Stimulated activated CD4-positive, alpha-beta T cell treated with anti-CD3 and anti-CD28 coated beads, TNF-alpha, amount 100 ng/mL, for 24 hours (primary cell): Measurements from ENCODE around the gene NLRC5.
"Not testable (repeated sequence)": the region's sequence is repeated elsewhere in the genome, so short reads cannot be mapped to it uniquely, and the experiment has no call there.

Experiments
- DNase-seq, 3 experiments: peaks; one replicate each; pipeline ENCODE4 v3.0.0-alpha.2; 2020; ENCODE audit warnings: low read depth in 3 of 3

The NLRC5 gene

DNA sequence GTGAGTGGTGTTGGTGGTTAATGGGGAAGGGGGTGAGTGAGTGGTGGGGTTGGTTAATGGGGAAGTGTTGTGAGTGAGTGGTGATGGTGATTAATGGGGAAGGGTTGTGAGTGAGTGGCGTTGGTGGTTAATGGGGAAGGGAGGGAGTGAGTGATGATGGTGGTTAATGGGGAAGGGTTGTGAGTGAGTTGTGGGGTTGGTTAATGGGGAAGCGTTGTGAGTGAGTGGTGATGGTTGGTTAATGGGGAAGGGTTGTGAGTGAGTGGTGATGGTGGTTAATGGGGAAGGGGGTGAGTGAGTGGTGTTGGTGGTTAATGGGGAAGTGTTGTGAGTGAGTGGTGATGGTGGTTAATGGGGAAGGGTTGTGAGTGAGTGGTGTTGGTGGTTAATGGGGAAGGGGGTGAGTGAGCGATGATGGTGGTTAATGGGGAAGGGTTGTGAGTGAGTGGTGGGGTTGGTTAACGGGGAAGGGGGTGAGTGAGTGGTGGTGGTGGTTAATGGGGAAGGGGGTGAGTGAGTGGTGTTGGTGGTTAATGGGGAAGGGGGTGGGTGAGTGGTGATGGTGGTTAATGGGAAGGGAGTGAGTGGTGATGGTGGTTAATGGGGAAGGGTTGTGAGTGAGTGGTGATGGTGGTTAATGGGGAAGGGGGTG is 81.8 kb downstream of the NLRC5 start:
- DNase-seq, result not testable (repeated sequence)

DNA sequence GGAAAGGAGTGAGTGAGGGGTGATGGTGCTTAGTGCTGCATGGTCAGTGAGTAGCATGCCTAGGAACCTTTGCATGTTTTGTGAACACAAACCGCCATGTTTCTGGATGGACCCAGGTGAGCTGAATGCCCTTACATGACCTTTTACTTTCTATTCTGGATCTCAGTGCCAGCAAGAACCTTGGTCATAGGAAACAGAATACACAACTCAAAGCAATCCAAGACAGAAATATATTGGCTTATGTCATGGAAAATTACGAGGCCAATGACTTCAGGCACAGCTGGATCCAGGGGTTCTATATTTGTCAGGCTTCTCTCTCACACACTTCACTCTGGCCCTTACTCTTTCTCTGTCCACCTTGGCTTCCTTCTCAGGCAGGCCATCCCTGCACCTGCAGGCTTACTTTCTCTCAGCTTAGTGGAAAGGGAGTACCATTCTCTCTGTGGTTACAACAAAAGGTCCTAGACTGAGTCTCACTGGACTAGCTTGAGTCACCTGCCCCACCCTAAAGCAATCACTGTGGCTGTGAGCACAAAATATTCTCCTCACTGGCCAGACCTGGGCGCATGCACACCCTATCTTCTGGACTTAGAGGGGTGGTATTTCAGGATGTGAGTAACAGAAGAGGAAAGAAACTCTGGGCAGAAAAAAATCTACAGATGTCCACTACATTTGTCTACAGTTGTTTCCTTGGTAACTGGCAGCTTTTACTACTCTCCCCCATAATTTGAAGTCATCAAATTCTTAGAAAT is 82.7 kb downstream of the NLRC5 start:
- no peak for DNase-seq

DNA sequence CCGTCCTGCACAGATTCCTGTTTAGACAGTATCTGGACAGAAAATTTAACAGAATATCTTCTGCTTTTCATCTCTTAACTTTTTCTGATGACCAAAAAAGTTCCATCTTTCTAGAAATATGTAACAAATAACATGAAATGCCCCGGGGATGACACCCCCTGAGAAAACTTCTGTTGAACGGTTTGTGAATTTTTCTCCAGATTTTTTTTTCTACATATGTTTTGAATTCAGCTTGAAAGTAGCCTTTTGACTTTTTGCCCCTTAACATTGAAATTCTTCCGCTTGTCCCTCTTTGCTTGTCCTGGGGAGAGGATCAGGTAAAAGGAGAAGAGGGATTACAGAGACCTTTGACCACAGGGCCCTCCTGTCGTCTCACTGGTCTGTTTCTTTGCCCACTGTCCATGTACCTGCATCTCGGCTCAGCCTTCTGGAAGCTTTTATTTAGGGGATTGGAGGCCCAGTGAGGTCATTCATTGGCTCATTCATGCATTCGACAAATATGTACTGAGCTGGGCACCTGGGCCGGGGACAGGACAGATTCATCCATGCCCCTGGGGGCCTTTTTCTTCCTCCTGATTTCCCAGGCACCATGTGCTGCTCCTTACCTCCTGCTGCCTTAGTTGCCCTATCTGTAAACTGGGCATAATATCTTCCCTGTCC is 83.4 kb downstream of the NLRC5 start:
- no peak for DNase-seq

DNA sequence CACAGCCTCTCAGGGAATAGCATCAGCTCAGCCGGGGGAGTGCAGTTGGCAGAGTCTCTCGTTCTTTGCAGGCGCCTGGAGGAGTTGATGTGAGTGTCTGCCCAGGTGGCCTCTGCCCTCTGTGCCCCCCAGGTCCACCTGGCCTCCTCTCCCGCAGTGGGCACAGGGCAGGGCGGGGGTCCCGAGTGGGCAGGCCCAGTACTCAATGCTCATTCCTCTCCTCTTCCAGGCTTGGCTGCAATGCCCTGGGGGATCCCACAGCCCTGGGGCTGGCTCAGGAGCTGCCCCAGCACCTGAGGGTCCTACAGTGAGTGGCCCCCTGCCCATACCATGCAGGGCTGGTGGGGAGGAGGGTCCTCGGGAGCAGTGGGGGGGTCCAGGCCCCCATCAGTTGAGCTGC is 88.4 kb downstream of the NLRC5 start:
- DNase-seq, result no peak

DNA sequence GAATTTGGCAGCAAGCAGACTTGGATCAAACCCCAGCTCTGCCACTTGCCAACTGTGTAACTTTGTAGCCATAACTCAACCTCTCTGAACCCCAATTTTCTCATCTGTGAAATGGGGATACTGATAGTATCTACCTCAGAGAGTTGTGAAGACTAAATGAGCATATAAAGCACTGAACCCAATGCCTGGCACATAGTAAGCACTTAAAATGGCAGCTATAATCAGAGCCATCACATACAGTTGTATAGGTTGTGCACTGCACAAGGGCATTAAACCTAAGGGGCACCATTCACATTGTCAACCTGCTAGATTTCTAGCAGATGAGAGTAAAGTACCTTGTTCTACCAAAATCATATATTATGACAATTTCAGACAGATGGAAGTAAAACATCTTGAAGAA is 92.4 kb downstream of the NLRC5 start:
- DNase-seq, result no peak

DNA sequence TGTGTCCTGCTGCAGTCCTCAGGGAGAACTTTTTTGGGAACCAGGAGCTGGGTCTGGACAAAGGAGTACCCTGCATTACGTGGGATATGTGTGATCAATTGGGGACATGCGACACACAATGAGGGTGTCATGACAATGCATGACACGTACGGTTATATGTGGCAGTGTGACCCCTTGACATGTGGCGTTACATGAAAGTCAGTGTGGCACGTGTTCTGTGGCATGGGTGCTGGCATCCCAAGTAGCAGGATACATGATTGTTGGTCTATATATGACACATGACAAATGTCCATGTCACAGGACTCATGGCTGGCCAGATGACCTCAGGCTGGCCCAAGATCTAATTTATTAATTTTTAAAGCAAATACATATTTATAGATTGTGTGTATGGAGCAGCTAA is 93.3 kb downstream of the NLRC5 start:
- DNase-seq, result no peak

DNA sequence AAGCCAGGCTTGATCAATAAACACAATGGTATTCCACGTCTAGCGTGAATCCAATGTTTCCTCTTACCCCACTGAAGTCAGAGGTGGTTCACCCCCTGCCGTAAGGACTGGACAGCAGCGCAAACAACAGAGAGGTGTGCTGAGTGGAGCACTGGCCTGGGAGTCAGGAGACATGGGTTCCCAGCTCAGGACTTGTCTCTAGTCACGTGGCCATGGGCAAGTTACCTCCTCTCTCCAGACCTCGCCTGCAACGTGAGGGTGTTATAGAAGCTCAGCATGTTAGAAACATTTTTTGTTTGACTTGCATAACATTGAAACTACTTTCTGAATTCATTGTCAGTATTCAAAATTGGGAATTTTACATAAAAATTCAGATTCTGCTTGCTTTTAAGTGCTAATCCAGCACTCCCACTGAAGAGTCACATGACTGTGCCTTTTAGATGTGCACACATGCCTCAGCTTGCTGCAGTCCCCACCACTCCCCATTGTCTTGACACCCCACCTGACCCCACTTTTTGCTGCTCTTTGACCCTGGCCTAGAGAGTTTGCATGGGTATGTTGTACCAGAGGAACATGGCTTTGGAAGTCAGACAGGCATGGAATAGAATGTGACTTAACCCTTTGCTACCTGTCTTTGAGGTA is 94.2 kb downstream of the NLRC5 start:
- no peak for DNase-seq

DNA sequence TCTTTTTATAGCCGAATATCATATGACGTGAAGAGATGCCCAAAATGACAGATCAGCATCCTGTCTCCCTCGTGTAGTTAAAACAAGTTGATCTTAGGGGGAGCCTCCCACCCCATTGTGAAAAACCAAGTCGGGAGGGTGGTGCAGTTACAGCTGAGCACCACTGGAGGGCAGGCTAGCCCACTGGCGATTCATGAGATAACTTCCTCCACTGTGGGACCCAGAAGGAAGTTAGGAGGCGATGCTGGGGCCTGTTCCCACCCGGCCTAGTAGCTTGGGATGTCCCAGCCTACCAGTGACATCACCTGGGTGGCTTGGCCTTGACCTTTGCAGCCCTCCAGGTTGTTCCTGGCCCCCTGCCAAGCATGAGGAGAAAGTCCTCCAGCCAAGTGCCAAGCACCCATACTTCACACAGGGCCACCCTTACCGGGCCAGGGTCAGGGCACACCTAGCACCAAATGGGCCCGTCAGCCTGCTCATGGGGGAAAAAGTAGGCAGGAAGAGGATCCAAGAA is 95.0 kb downstream of the NLRC5 start:
- peak; percentile 52 to 68 (median 55) for DNase-seq

DNA sequence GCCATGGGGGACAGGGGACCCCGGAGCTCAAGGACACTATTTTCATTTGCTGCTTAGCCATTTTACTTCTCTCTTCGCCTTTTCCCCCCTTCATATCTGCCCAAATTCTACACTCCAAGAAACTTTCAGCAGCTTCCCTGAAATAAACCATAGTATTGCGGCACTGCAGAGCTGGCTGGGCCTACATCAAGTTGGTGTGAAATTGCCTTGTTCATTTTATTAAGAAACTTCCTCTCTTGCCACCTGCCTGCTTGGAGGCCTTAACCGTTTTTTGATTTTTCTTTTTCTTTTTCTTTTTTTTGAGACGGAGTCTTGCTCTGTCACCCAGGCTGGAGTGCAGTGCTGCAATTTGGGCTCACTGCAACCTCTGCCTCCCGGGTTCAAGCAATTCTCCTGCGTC is 95.6 kb downstream of the NLRC5 start:
- no peak for DNase-seq

DNA sequence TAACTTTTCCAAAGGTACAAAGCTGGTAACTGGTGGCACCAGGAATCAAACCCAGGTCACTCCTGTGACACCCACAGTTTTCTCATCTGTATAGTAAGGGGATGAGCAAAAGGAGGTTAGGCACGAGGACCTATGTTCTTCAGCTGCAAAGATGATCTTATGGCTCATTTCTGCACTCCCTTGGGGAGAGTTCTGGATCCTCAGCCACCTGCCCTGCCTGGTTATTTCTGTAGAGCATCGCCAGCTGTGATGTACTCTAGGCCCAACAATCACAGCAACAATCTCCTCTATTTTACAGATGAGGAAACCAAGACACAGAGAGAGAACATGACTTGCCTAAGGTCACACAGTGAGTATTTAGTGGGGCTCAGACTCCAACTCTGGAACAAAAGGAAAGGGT is 97.6 kb downstream of the NLRC5 start:
- DNase-seq, result no peak

DNA sequence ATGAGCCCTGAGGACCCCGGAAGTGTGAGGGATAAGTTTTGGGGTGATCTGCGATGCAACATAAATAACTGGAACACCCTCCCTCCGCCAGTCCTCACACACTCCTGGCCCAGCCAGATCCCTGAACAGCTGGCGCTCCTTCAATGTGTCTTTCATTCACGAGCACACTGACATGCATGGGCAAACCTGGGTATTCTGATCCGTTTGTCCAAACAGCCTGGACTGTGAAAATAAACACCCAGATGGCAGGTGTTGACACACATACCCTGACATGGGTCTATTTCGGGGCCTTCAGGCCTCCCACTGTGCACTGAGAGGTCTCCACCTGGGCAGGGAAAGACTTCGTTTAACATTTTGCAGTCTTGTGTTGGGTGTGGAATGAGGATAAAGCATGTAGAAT is 100.0 kb downstream of the NLRC5 start:
- DNase-seq, result no peak

DNA sequence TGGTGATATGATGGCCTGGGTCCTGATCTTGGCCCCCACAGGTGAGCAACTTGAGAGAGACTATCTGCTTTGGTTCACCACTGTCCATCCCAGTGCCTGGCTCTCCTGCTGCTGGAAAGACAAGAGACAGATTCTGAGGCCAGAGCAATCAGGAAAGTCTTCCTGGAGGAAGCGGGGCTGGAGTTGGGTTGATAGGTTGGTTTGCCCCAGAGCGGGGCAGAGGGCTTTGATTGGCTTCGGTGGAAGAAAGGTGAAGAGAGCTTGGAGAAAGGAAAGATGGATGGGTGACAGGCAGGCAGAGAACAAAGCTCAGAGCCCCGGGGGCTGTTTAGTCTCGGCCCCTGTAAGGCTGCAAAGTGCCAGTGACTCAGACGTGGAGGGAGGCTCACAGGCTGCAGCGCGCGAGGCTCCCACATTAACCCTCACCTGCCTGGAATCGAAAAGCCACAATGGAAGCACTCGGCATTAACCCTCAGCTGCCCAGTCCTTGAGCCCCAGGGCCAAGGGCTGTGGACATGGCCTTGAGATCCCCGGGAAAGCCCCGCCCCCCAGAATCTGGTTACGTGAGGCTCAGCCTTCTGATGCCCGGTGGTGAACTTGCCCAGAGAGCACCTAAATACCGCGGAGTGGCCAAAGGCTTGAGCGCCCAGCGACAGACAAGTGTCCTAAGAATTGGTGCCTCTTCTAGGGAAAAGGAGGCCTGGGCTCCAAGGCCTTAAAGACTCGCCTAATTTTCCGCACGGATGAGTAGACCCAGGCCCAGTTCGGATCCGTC is 102.0 kb downstream of the NLRC5 start:
- DNase-seq, result no peak

DNA sequence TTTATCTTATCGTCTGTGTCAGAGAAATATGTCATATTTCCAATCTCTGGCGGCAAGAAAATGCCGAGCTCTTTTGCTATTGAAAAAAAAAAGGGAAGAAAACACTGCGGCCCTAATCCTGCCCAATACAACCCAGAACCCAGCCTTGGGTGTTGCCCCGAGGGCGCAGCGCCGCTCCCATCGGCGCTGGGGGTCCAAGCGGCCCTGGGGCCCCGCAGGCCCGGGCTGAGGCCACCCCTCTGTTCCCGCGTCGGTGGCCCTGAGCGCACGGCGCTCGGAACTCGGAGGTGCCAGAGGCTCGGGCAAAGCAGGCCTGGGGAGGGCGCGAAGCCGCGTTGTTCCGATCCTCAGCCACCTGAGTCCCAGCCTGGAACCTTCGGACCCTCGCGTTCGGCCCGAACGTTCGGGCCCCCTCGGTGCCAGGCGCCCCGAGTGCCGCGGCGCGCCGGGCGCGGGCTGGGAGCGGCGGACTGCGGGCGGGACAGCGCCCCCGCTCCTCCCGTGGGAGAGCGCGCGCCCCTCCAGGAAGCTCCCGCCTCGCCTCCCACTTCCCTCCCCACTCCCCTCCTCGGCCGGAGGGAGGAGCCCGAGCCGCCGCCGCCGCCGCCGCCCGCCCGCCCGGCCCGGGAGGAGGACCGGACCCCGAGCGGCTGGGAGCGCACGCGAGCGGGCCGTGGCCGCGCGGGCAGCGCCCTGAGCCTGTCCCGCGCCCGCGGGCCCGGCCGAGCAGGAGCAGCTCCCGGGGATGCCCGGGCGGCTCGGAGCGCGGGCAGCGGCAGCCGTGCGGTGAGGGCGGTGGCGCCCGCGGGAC is 102.8 kb downstream of the NLRC5 start, which contains the start of gene CPNE2:
Gene CPNE2, plus strand, starts transcription at position 609 of the 811 bp plus-strand sequence. CDS start 18,160 bp downstream, outside the sequence.
- DNase-seq, result peak in 2 of 3 experiments; percentile 5 to 33

DNA sequence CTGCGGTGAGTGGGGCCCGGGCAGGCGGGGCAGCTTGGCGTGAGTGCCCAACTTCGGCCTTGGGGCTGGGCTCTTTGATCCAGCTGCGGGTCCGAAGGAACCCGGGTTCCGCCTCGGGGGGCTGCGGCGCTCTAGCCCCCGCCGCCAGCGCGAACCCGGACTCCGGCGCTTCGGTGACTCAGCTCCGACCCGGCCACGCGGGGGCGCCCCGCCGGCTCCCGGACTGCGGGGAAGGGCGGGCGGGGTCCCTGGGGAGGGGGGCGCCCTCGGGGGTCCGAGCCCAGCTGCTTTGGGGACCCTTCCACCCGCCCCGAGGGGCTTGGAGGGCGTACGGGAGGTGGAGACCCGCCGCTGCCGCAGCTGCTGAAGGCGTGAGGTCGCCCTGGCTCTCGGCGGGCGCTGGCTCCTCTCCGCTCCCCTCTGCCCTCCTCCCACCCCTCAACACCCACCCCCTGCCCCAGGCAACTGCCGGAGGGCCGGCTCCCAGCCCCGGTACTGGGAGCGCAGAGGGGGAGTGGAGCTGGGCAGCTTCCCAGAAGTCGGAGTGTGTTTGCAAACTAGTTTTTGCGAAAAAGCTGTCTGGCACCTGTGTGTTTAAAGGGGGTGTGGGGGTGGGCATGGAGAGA is 103.5 kb downstream of the NLRC5 start:
- peak in 2 of 3 experiments; percentile 15 to 33 for DNase-seq

DNA sequence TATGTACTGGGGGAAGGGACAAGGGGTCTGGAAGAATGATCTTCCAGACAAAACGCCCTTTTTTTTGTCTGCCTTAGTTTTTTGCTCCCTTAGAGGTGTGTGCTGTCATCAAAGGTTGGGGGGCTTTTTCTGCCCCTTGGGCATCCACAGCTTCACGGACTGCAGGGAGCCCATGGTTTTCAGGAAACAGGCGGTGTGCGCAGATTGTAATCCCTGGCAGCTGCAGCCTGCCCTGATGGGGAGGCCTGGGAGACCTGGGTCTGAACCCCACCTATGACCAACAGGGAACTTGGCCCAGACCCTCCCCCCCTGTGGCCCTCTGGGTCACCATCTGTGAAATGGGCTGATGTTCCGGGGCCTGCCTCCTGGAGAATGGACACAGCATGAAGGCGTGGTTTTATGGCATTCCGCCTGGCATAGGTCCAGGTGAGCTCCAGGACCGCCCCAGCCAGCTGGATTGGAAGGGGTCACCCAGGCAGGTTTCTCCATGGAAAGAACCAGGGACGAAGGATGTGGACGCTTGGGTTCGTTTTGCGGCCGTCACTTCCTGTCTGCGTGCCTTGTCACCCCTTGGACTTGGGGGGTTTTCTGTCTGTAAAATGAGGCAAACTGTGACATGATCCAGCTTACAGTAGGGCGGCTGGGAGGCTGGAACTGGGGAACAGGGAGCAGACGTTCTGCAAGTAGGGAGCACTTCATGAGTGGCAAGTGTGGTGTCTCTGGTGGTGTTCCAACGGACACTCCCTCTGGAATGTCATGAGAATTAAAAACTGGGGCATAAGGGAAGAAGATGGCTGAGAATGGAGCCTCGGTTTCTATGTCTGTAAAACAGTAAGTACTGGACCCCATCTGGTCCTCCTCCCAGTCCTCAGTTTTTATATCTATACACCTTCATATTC is 104.6 kb downstream of the NLRC5 start:
- DNase-seq, result no peak

DNA sequence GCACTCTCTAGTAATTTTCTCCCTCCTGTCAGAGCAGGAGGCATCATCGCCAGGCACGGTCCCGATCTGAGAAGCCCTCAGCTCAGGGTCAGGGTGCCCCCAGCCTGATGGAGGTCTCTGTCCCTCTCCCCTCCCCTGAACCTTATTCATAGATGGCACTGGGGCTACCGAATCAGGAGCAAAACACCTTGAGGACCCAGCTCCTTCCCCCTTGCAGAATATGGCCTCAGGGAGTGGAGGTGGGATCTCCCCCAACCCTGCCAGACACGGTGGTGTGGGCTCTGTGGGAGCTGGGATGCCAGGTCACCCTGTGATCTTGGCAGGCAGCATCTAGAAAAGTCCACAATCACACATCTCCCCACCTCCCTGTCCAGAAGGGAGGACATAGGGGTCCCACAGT is 105.6 kb downstream of the NLRC5 start:
- no peak for DNase-seq

DNA sequence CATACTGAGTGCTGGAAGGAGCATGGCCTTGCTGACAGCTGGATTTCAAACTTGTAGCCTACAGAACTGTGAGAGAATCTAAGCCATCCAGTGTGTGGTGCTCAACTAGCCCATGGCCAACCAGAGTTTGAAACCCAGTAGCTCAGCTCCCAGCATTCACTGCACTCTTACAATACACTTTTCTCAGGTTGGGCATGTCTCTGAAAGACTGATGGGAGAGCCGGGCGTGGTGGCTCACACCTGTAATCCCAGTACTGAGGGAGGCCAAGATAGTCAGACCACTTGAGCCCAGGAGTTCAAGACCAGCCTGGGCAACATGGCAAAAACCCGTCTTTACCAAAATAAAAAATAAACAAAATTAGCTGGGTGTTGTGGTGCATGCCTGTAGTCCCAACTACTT is 106.8 kb downstream of the NLRC5 start:
- DNase-seq, result no peak

DNA sequence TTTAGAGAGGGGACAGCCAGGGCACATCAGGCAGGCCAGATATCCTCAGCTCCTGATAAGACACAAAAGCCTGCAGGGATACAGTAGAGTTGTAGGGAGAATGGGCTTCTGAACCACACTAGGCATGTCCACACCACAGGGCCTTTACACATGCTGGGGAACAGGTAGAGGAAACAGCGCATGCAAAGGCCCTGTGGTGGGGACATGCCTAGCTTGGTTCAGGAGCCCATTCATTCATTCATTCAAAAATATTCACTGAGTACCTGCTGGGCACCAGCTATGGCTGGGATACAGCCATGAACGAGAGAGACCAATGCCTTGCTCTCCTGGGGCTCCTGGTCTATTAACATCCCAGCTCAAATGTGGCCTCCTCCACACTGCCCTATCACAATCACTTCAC is 107.4 kb downstream of the NLRC5 start:
- no peak for DNase-seq
